IPS-20b (cell line): ENCODE measurements around the gene LRSAM1.

Source experiments
- H3K27ac ChIP-seq: one replicate; pipeline ENCODE4 v1.5.1; 2013; ENCODE audit warnings: low read length
- H3K27me3 ChIP-seq: 2 replicates; pipeline ENCODE4 v1.6.1; 2013; ENCODE audit warnings: mild to moderate bottlenecking, low read length, inconsistent platforms; ENCODE audit not compliant: insufficient read depth
- H3K36me3 ChIP-seq: 2 replicates; pipeline ENCODE4 v1.6.1; 2013; ENCODE audit warnings: low read depth, mild to moderate bottlenecking, inconsistent platforms, low read length, moderate library complexity; ENCODE audit not compliant: insufficient read depth
- H3K4me1 ChIP-seq: 2 replicates; pipeline ENCODE4 v1.6.1; 2013; ENCODE audit warnings: mild to moderate bottlenecking, control low read depth, inconsistent platforms, low read length, moderate library complexity; ENCODE audit not compliant: insufficient read depth
- H3K4me3 ChIP-seq: 2 replicates; pipeline ENCODE4 v1.5.1; 2013; ENCODE audit warnings: mild to moderate bottlenecking, low read length, inconsistent platforms
- H3K9ac ChIP-seq: 2 replicates; pipeline ENCODE4 v1.6.1; 2013; ENCODE audit warnings: low read depth, mild to moderate bottlenecking, inconsistent platforms, low read length, moderate library complexity
- H3K9me3 ChIP-seq: 2 replicates; pipeline ENCODE4 v1.6.1; 2013; ENCODE audit warnings: mild to moderate bottlenecking, low read depth, low read length, inconsistent platforms; ENCODE audit not compliant: insufficient read depth

Gene LRSAM1

DNA sequence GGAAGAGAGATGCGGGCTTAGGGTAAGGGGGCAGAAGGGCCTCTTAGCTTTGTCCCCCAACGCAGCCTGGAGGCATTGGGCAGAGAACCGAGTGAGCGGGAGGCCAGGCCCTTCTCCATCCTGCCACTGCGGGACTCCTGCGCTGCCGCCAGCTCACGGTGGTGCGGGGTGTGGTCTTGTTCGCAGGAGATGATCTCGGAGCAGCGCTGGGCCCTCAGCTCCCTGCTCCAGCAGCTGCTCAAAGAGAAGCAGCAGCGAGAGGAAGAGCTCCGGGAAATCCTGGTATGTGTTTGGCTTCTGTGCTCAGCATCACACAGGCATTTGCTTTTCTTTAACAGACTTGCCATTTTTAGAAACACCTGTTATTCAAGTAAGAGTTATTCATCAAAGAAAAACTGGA lies 41.3 kb downstream of the LRSAM1 start:
- Histone ChIP-seq H3K36me3 (peaks cover 48% of the 10 kb centered on the region), H3K4me3 (no peak overlapping the region), H3K4me1 (no peaks in the 10 kb centered on the region), H3K9me3 (no peaks in the 10 kb centered on the region), H3K27ac (no peak overlapping the region), H3K9ac (no peak overlapping the region), H3K27me3 (no peaks in the 10 kb centered on the region)

DNA sequence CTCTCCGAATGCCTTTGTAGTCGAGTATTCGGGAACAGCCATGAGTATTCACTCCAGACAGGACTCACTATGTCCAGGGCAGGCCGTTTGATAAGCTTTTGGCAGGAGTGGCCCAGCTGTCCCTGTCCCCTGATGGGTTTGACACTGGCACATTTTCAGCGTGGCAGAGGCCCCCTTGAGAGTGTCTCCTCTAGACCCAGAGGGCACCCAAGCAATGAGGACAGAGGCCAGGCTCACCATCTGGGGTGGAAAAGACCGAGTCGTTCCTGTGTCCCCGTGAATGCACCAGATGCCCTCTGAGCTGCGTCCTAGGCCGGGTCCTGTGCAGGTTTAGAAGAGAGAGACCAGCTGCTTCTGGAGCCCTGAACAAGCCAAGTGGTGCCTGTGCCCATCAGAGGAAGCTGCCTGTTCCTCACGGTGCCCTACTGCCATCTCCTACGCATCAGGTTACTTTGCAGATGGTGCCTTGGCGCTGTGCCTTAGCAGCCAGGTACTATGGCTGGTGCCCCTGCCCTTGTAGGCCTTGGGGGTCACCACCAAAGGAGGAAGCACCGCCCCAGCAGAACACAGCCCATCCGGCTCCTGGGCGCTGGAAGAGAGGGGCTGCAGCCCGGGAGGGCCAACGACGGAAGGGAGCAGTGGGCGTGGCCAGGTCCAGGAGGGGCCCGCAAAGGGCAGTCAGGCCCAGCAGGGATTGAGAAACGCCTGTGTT lies 42.4 kb downstream of the LRSAM1 start:
- Histone ChIP-seq H3K9ac (no peak overlapping the region), H3K9me3 (no peaks in the 10 kb centered on the region), H3K4me1 (no peaks in the 10 kb centered on the region), H3K27me3 (no peaks in the 10 kb centered on the region), H3K27ac (no peak overlapping the region), H3K36me3 (peaks cover 48% of the 10 kb centered on the region), H3K4me3 (no peak overlapping the region)

DNA sequence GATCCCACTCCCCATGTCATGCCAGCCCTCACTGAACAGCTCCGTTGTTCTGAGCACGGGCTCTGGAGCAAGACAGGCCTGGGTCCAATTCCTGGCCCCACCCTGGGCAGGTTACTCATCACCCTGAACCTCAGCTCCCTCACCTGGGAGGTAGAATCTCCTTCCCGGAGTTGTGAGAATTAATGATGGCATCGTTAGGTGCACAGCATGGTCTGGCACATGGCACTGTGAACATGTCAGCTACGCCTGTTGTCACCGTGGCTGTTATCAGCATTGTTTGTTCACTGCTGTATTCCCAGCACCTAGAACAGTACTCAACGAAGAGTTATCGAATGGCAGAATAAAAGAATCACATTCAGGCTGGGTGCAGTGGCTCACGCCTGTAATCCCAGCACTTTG lies 43.0 kb downstream of the LRSAM1 start:
- Histone ChIP-seq H3K36me3 (peaks cover 48% of the 10 kb centered on the region), H3K27me3 (no peaks in the 10 kb centered on the region), H3K4me1 (no peaks in the 10 kb centered on the region), H3K27ac (no peak overlapping the region), H3K9me3 (no peaks in the 10 kb centered on the region), H3K4me3 (no peak overlapping the region), H3K9ac (no peak overlapping the region)

DNA sequence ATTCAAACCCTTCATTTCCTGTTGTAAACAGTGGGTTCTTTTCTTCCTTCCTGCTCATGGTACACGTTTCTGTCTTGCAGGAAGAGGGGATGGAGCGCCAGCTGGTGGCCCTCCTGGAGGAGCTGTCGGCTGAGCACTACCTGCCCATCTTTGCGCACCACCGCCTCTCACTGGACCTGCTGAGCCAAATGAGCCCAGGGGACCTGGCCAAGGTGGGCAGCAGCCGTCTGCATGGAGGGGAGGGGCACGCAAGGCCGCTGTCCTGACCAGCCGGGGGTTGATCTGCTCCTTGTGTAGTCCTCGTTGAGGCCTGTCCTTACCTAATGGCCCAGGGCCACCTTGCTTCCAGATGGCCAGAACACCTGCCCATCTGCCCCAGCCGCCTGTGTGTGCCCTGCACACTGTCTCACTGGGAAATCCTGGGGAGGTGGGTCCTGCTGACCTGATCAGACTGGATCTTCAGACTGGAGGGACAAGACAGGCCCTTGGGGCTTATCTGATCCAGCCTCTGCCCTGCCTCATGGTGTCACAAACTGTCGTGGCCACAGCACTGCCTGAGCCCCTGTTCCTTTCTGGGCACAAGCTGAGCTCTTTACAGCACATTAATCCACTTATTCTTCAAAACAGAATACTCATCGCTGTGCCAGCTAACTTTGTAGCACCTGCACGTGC lies 44.7 kb downstream of the LRSAM1 start:
- Histone ChIP-seq H3K4me1 (peaks cover 2% of the 10 kb centered on the region; the same call in 1 of the 2 replicates), H3K36me3 (peaks cover 38% of the 10 kb centered on the region), H3K27me3 (no peaks in the 10 kb centered on the region), H3K4me3 (no peak overlapping the region), H3K9ac (no peak overlapping the region), H3K27ac (no peak overlapping the region), H3K9me3 (no peaks in the 10 kb centered on the region)

DNA sequence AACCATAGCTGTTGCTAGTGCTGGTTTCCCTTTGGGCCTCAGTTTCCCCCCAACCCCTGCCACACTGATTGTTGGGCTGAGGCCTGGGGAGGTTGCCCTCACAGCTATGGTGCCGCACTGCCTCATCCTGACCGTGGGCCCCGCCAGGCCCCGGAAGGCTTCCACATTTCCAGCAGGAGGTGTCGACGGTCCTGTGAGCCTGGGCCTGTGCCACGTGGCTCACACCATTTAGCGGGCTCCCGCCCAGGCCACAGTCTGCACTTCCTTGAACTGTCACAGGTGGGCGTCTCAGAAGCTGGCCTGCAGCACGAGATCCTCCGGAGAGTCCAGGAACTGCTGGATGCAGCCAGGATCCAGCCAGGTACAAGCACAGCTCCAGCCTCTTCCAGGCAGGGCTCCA lies 45.7 kb downstream of the LRSAM1 start:
- Histone ChIP-seq H3K9me3 (no peaks in the 10 kb centered on the region), H3K27ac (no peak overlapping the region), H3K36me3 (peaks cover 37% of the 10 kb centered on the region), H3K4me3 (no peak overlapping the region), H3K9ac (no peak overlapping the region), H3K4me1 (peaks cover 2% of the 10 kb centered on the region; the same call in 1 of the 2 replicates), H3K27me3 (no peaks in the 10 kb centered on the region)

DNA sequence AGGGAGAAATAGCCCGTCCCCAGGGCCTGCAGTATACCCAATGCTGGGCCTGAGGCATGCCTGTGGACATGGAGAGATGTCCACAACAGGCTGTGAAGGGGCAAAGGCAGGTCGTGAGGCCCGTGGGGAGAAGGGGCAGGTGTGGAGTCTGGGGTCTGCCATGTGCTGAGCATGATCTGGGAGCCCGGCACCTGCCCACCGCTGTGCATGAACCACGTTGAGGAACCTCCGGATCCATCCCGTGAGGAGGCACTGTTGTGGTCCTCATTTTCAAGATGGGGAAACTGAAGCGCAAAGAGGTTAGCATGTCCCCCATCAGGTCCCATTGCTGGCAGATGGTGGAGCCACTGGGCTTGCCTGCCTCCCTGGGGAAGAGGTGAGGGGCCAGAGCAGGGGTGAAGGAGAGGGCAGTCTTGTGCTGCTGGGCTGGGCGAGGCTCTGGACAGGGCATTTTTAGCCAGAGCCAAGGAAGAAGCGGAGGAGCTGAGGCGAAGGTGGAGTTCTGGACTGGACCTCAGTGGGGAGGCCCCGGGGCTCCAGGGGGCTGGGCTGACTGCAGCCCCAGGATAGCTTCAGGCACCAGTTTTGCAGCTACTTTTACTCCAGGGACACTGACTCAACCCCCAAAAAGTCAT lies 46.5 kb downstream of the LRSAM1 start:
- H3K4me3 ChIP-seq, result no peak overlapping the region
- H3K9ac ChIP-seq, result no peak overlapping the region
- H3K9me3 ChIP-seq, result no peaks in the 10 kb centered on the region
- peaks cover 35% of the 10 kb centered on the region for H3K36me3 ChIP-seq
- peaks cover 2% of the 10 kb centered on the region; the same call in 1 of the 2 replicates for H3K4me1 ChIP-seq
- H3K27ac ChIP-seq, result no peak overlapping the region
- no peaks in the 10 kb centered on the region for H3K27me3 ChIP-seq

DNA sequence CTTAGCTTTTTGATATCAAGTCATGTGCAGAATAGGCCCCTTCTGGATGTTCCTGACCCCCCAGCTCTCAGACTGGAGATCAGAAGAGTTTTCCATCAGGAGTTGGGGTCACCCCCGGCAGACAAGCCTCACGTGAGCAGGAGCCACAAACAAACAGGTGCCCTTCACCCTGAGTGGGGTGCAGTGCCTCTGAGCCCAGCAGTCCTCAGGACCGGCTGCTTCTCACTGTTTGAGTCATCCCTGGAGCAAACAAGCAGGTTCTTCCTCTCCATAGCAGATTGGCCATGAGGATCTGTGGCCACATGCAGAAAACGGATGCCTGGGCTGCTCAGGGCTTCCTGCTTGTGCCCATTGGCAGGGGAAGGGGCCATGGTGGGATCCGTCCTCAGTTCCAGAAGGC lies 47.0 kb downstream of the LRSAM1 start:
- Histone ChIP-seq H3K9ac (no peak overlapping the region), H3K4me1 (peaks cover 2% of the 10 kb centered on the region; the same call in 1 of the 2 replicates), H3K9me3 (no peaks in the 10 kb centered on the region), H3K4me3 (no peak overlapping the region), H3K36me3 (peaks cover 33% of the 10 kb centered on the region), H3K27me3 (no peaks in the 10 kb centered on the region), H3K27ac (no peak overlapping the region)

DNA sequence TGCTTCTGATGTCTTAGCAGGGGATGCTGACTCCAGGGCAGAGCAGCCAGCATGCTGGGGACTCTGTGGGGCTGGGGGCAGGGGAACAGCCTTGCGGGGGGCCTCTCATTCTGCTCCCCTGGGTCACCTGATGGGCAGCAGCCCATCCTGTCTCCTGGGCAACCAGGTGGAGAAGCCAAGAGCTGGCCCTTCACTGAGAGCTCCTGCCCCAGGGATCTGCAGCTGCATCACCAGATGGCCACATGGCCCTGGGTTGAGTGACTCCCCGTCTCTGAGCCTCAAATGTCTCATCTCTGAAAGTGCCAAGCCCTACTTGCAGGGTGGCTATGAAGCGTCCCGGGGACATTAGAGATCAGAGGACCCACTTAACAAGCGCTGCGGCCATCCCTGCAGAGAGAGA lies 49.1 kb downstream of the LRSAM1 start:
- Histone ChIP-seq H3K36me3 (peaks cover 25% of the 10 kb centered on the region; the same call in 1 of the 2 replicates), H3K4me3 (no peak overlapping the region), H3K9me3 (no peaks in the 10 kb centered on the region), H3K27ac (no peak overlapping the region), H3K9ac (no peak overlapping the region), H3K27me3 (no peaks in the 10 kb centered on the region), H3K4me1 (peaks cover 2% of the 10 kb centered on the region; the same call in 1 of the 2 replicates)

DNA sequence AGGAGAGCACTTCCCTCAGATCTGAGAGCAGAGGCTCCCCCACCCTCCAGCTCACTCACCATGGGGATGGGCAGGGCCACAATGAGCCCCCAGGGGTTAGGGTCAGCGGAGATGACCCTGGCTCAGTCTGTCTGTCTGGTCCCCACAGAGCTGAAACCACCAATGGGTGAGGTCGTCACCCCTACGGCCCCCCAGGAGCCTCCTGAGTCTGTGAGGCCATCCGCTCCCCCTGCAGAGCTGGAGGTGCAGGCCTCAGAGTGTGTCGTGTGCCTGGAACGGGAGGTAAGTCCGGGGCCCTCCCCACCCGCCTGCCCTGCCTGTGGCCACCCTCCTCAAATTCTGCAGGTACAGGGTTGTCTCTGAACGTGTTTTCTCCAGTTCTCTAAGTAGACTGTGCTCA lies 49.6 kb downstream of the LRSAM1 start:
- Histone ChIP-seq H3K27me3 (no peaks in the 10 kb centered on the region), H3K4me1 (peaks cover 2% of the 10 kb centered on the region; the same call in 1 of the 2 replicates), H3K9ac (no peak overlapping the region; the same call in 1 of the 2 replicates), H3K36me3 (peaks cover 23% of the 10 kb centered on the region; the same call in 1 of the 2 replicates), H3K4me3 (no peak overlapping the region), H3K9me3 (no peaks in the 10 kb centered on the region), H3K27ac (no peak overlapping the region)

DNA sequence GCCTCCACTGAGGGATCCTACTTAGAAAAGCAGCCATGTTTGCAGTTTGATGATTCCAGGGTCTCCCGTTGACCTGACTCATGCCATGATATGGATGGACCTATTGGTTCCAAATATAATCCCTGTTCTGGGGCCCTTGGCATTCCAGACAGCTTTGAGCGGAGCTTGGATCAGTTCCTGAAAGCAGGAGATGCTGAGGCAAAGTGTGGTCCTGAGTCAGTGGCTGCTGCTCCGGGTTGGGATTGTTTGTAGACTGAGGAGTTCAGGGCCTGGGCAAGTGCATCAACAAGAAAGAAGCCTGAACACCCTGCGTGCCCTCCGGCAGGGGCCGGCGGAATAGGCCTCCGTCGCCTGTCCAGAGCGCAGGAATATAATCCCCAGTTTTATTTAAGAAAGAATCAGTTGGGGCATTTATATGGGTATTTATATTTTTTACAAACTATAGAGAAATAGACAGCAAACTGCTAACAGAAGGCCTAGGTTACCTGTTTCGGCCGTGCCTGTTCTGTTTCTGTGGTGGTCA lies 50.6 kb downstream of the LRSAM1 start:
- Histone ChIP-seq H3K9ac (no peak overlapping the region), H3K27ac (no peak overlapping the region), H3K27me3 (no peaks in the 10 kb centered on the region), H3K4me3 (no peak overlapping the region), H3K9me3 (no peaks in the 10 kb centered on the region), H3K4me1 (peaks cover 2% of the 10 kb centered on the region; the same call in 1 of the 2 replicates), H3K36me3 (peaks cover 12% of the 10 kb centered on the region; the same call in 1 of the 2 replicates)

DNA sequence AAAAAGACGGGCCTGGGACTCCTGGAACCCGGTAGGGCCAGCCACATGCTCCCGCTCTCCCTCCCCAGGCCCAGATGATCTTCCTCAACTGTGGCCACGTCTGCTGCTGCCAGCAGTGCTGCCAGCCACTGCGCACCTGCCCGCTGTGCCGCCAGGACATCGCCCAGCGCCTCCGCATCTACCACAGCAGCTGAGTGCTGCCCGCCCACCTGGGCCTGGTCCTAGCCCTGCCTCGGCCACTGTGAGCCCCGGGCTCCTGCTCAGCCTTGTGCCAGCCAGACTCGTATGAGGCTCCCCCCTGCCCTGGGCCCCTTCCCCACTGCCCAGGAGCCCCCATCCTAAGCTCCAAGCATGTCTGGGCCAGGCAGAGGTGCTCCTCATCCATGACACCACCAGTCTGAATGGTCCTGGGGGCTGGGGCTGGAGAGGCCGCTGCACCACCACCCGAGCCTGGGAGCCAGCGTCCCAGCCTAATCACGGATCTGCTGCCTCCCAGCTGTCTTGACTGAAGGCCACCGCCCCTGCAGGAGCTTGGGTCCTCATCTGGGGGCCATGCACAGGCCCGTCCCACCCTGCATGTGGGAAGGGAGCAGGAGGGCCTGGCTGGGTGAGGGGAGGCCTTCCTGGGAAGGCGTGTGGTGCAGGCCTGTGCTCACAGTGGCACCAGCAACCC lies 51.5 kb downstream of the LRSAM1 start:
- no peak overlapping the region for H3K9ac ChIP-seq
- H3K27me3 ChIP-seq, result no peaks in the 10 kb centered on the region
- no peaks in the 10 kb centered on the region for H3K9me3 ChIP-seq
- H3K4me3 ChIP-seq, result no peak overlapping the region
- H3K27ac ChIP-seq, result no peak overlapping the region
- H3K36me3 ChIP-seq, result peaks cover 12% of the 10 kb centered on the region
- peaks cover 2% of the 10 kb centered on the region; the same call in 1 of the 2 replicates for H3K4me1 ChIP-seq
